GM18907 (cell line): ENCODE data around the gene CSNK1A1.

Source experiments
- ATAC-seq: cut with Tn5 transposase; IDR thresholded peaks from one replicate; pipeline ENCODE4 v1.9.1; 2021; ENCODE audit warnings: mild to moderate bottlenecking, moderate library complexity; ENCODE audit not compliant: unreplicated experiment

Gene CSNK1A1

DNA sequence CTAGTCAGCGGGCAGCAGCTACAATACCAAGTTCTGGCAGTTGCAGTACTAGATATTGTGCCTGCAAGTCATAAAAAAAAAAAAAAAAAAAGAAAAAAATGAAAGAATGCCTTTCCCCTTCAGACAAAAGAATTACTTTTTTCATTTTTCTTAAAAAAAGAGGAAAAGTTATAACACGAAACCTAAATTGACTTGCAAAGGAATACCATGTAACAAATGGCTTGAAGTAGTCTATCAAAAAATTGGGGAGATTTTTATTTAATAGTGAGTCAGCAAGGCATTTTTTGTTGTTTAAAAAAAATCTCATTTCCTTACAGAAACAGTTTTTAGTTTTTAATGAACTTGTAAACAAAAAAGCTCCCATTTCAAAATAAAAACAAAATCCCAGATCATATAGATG, 55.6 kb downstream of the CSNK1A1 start:
- no peak for ATAC-seq

DNA sequence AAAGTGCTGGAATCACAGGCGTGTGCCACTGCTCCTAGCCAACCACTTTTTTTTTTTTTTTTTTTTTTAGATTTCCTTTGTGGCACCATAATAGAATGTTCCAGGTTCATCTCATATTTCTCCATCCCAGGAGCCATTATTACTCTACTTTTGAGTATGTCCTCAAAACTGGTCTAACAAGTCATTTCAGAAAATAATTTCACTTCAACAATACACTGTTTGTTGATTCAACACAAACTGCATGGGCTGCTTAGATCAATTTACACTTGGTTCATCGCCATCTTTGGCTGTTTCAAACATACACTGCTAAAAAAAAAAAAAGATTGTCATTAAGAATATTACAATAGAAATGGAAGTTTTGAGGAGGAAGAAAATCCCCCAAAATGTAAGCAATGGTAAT, 57.9 kb downstream of the CSNK1A1 start:
- no peak for ATAC-seq

DNA sequence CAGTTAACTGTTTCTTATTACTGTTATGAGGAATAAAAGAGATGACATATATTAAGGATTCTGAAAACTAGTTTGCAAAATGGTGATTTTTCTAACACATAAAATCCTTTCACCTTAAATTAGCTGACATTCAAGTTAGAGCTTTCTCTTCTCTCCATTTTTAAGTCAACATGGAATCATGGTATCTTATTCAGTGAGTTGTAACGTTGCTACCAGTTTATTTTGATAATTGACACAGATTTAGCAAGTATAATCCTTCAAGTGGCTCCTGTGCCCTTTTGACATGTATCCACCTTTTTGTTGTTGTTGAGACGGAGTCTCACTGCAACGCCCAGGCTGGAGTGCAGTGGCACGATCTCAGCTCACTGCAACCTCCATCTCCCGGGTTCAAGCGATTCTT, 58.5 kb downstream of the CSNK1A1 start:
- ATAC-seq = no peak

- no peak for ATAC-seq
Observed at GRCh38 chr5:149490599-149491485, 60.4 kb downstream of the CSNK1A1 start.

- no peak for ATAC-seq
Observed at GRCh38 chr5:149489605-149490037, 61.6 kb downstream of the CSNK1A1 start.

GRCh38 chr5:149488645-149489306, 62.5 kb downstream of the CSNK1A1 start:
- no peak for ATAC-seq

- no peak for ATAC-seq
Observed at GRCh38 chr5:149487672-149488071, 63.6 kb downstream of the CSNK1A1 start.

- ATAC-seq = no peak
Observed at GRCh38 chr5:149486726-149487635, 64.3 kb downstream of the CSNK1A1 start.

- no peak for ATAC-seq
Observed at GRCh38 chr5:149485655-149486615, 65.3 kb downstream of the CSNK1A1 start.

DNA sequence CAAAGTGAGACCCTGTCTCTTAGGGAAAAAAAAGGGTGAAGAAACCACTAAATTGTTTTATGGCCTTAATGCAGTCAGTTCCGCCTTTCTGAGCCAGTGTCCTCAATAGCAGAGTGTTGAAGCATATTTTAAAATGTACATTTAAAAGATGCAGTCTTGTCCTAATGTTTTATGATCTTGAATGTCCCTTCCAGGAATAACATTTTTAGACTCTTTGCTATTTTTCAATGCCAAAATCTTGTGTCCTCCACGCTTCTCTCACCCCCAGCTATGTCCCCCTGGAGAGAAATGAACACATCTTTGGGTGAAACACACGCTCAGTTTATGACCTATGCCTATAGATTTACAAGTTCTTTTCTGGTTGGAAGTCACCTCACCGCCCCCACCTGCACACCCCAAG, 69.8 kb downstream of the CSNK1A1 start:
- ATAC-seq = no peak

DNA sequence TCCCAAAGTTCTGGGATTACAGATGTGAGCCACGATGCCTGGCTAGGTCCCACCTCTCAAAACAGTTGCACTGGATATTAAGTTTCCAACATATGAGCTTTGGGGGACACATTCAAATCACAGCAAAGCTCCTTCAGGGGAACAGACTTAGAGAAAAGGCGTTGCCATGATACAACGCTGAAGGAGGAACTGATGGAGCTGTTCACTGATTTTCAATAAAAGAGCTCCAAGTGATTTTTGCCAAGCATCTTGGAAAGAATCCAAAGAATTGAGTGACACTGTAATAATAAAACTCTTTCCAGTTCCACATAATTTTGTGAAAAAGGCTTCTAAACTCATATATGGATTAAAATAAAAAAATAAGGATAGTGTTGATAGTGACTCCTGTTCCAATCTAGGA, 72.5 kb downstream of the CSNK1A1 start:
- no peak for ATAC-seq

- no peak for ATAC-seq
Observed at GRCh38 chr5:149475777-149476176, 75.5 kb downstream of the CSNK1A1 start.

- ATAC-seq = no peak
Observed at GRCh38 chr5:149474198-149474597, 77.0 kb downstream of the CSNK1A1 start.

DNA sequence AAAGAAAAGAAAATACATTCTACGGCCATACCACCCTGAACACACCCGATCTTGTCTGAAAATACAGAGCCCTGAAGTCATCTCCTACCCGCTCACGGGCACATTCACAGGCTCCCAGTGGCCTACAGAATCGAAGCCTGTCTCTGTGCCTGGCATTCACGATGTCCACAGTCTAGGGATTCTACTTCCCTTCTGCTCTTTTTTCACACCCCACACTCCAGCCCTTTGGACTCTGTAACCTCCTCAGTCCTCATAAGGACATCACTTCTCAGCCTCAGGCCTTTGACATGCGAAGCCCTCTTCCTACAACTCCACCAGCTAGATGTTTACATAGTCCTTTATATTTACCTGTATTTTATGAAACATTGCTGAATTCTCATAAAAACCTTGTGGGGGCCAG, 77.8 kb downstream of the CSNK1A1 start:
- no peak for ATAC-seq

DNA sequence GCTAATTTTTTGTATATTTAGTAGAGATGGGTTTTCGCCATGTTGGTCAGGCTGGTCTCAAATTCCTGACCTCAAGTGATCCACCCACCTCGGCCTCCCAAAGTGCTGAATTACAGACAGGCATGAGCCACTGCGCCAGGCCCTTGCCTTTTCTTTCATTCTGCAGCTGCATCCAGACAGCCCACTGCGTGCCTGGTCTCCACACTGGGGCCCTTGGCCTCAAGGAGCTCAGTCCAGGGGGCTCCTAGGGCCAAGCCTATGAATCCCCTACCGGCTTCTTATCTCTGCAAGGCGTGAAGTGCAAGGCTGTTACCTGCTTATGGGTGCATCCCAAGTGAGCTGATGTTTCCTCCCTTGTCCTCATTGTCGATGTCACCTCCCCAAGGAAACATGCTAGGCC, 78.8 kb downstream of the CSNK1A1 start:
- no peak for ATAC-seq

DNA sequence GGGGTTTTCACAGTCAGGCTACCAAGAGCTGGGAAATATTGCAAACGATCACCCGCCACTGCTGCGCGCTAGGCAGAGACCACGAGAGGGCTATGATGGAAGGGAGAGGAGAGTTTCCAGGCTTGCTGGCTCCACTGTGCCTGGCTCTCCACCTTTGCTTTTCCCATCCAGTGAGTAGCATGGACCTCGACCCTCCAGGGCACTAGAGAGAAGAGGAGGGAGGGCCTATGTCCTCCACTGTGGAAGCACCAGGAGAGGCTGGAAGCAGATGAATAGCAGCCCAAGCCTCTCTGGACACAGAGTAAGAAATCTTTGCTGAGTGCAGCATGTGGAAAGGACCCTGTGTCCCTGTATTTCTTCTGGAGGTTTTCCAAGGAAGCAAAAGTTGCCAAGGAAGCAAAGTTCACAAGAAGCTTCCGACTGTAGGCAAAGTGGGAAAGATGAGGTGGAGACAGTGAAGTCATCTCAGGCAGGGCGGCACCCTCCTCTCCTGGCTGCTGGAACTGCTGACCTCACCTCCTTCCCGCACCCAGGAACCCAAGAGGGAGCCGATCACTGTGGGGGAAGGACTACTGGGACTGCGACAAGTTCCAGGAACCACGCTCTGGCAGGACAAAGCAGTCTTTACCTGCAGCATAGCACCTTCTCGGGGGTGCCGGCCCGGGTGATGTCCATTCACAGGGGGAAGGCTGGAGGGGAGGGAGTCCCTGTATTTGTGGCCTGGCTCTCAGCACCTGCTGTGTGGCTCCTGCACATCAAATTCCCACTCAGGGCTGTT, 79.6 kb downstream of the CSNK1A1 start:
- no peak for ATAC-seq

DNA sequence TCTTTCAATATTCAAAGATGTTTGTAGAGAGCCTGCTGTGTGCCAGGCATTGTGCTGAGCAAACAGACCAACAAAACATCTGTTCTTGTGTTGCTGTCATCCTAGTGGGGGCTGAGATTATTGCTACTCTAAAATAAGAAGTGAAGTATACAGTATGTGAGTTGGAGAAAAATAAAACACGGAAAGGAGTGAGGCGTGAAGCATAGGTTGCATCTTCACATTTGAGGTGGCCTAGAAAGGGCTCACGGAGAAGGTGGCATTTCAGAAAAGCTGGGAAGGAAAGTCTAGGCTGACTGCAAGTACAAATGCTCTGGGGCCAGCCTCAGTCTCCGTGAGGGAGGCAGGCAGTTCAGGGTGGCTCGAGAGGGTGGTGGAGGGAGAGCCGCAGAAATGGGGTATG, 80.3 kb downstream of the CSNK1A1 start:
- ATAC-seq = no peak

GRCh38 chr5:149466457-149466972, 84.7 kb downstream of the CSNK1A1 start:
- no peak for ATAC-seq
